ENCODE data around the gene LIPC.

DNA sequence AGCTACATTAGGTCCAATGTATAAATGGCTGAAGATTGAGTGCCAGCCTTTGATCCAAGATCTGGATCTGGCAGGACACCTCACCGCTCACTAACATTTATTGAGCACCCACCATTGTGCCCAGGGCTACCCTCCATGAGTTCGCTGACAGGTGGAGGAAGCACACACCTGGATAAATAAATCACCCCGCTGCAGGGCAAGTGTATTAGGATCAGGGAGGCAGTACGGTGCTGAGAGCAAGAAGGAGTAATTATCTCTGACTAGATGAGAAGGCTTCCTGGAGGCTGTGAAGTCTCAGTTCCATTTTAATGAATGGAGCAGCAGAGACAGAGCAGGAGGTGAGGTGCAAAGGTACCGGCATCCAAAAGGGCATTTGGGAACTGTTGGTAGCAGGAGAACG is 104.1 kb downstream of the LIPC start:
- TF ChIP-seq, protein P1, sequence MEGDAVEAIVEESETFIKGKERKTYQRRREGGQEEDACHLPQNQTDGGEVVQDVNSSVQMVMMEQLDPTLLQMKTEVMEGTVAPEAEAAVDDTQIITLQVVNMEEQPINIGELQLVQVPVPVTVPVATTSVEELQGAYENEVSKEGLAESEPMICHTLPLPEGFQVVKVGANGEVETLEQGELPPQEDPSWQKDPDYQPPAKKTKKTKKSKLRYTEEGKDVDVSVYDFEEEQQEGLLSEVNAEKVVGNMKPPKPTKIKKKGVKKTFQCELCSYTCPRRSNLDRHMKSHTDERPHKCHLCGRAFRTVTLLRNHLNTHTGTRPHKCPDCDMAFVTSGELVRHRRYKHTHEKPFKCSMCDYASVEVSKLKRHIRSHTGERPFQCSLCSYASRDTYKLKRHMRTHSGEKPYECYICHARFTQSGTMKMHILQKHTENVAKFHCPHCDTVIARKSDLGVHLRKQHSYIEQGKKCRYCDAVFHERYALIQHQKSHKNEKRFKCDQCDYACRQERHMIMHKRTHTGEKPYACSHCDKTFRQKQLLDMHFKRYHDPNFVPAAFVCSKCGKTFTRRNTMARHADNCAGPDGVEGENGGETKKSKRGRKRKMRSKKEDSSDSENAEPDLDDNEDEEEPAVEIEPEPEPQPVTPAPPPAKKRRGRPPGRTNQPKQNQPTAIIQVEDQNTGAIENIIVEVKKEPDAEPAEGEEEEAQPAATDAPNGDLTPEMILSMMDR (IDR thresholded peaks at IDR 0.05): no peak
- no peak for TF ChIP-seq POLR2A (IDR thresholded peaks at IDR 0.05)

All from testis (tissue), 2 donors.